ENCODE measurements around the gene TTLL5.

GRCh38 chr14:75802486-75802885 is 141.4 kb downstream of the TTLL5 start:
- TF ChIP-seq EZH2phosphoT487 (IDR thresholded peaks at IDR 0.05; ENCODE audit: borderline replicate concordance, low read length), result no peak
- TF ChIP-seq, protein P1, sequence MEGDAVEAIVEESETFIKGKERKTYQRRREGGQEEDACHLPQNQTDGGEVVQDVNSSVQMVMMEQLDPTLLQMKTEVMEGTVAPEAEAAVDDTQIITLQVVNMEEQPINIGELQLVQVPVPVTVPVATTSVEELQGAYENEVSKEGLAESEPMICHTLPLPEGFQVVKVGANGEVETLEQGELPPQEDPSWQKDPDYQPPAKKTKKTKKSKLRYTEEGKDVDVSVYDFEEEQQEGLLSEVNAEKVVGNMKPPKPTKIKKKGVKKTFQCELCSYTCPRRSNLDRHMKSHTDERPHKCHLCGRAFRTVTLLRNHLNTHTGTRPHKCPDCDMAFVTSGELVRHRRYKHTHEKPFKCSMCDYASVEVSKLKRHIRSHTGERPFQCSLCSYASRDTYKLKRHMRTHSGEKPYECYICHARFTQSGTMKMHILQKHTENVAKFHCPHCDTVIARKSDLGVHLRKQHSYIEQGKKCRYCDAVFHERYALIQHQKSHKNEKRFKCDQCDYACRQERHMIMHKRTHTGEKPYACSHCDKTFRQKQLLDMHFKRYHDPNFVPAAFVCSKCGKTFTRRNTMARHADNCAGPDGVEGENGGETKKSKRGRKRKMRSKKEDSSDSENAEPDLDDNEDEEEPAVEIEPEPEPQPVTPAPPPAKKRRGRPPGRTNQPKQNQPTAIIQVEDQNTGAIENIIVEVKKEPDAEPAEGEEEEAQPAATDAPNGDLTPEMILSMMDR (conservative IDR thresholded peaks at IDR 0.05; ENCODE audit: low read depth, low read length), result no peak

Measured in PC-3 (cell line).